ENCODE measurements around the gene RASGRP4. TPM values are rescaled to one million over a fixed set of nuclear protein-coding genes. Genes with fewer than 3 reads are reported as not detected.

The RASGRP4 gene
- polyA plus RNA-seq, 2 of the 4 experiments (the other 2 are of a cell fraction): 0.22 to 0.30 TPM

GRCh38 chr19:38399081-38399480 is 26.9 kb downstream of the RASGRP4 start:
- WGBS (ENCODE audit: missing lambda C conversion rate): 47% methylated on average over 9 of the region's 9 CpGs
- Histone ChIP-seq H3K9me3 (no peaks in the 10 kb centered on the region), H3K27ac (no peak overlapping the region), H3K4me3 (no peak overlapping the region), H3K4me1 (peaks cover 9% of the 10 kb centered on the region), H3K4me2 (no peak overlapping the region)
- ChIA-PET POLR2A (interaction anchor here (0.6 to 1.5 kb wide), 4 partner anchors 9 to 391 kb away, joined by 3 to 8 read pairs (median 6); partner anchors contain the start of genes GGN, PSMD8 and SPRED3), CTCF (interaction anchor here (1.0 to 14.1 kb wide), 8 partner anchors 9 to 532 kb away, joined by 4 to 254 read pairs (median 7); partner anchors contain the start of genes CATSPERG, GGN, MRPS12 and SARS2)
- ATAC-seq (no peak), DNase-seq (ENCODE audit: low read depth in 1 of 2, low spot score in 1 of 2) (no peak), FAIRE-seq (no peak)
- TF ChIP-seq POLR2A (IDR thresholded peaks at IDR 0.05; ENCODE audit: low read length) (no peak), HMGXB4 (CRISPR knock-in tag; IDR thresholded peaks at IDR 0.05; ENCODE audit: borderline replicate concordance) (no peak), CHD4 (IDR thresholded peaks at IDR 0.05; ENCODE audit: borderline replicate concordance) (no peak), NPAS2 (CRISPR knock-in tag; IDR thresholded peaks at IDR 0.05; ENCODE audit: borderline replicate concordance) (no peak), MYC (IDR thresholded peaks at IDR 0.05; ENCODE audit: borderline replicate concordance, low read length) (no peak), MAFK (IDR thresholded peaks at IDR 0.05; ENCODE audit: partially characterized antibody) (no peak), FOSB (CRISPR knock-in tag; IDR thresholded peaks at IDR 0.05) (no peak), EP300 (IDR thresholded peaks at IDR 0.05) (no peak), CBX2 (IDR thresholded peaks at IDR 0.05; ENCODE audit: borderline replicate concordance, low read depth) (no peak), JUN (IDR thresholded peaks at IDR 0.05) (no peak), USF2 (IDR thresholded peaks at IDR 0.05) (no peak), HES2 (IDR thresholded peaks at IDR 0.05) (no peak), FOSL2 (IDR thresholded peaks at IDR 0.05) (no peak), FOSL2 (CRISPR knock-in tag; IDR thresholded peaks at IDR 0.05) (no peak), CBX8 (IDR thresholded peaks at IDR 0.05) (no peak)

GRCh38 chr19:38395381-38396114 is 30.5 kb downstream of the RASGRP4 start:
- Histone ChIP-seq H3K27ac (no peak overlapping the region), H3K9me3 (no peaks in the 10 kb centered on the region), H3K4me1 (peaks cover 20% of the 10 kb centered on the region), H3K4me3 (no peak overlapping the region), H3K4me2 (no peak overlapping the region)
- CTCF ChIA-PET: interaction anchor here (1.1 to 14.1 kb wide), 4 partner anchors 5 to 535 kb away, joined by 3 to 254 read pairs (median 132); partner anchors contain the start of genes FAM98C, GGN, MRPS12 and SARS2
- 94% methylated on average over 84 of the region's 86 CpGs for WGBS (ENCODE audit: missing lambda C conversion rate)
- ATAC-seq: no peak
- no peak for TF ChIP-seq PBX3 (IDR thresholded peaks at IDR 0.05)
- TF ChIP-seq BHLHE40 (IDR thresholded peaks at IDR 0.05; ENCODE audit: low read depth, low read length): no peak
- no peak for TF ChIP-seq PHF8 (IDR thresholded peaks at IDR 0.05; ENCODE audit: borderline replicate concordance, low read depth)
- no peak for TF ChIP-seq KDM5A (IDR thresholded peaks at IDR 0.05)
- no peak for TF ChIP-seq SMC3 (IDR thresholded peaks at IDR 0.05)
- TF ChIP-seq CEBPB (IDR thresholded peaks at IDR 0.05): no peak
- TF ChIP-seq JUNB (IDR thresholded peaks at IDR 0.05): no peak
- TF ChIP-seq CHD2 (IDR thresholded peaks at IDR 0.05; ENCODE audit: low read length, partially characterized antibody): no peak
- TF ChIP-seq POLR2A (IDR thresholded peaks at IDR 0.05; ENCODE audit: low read length): no peak
- no peak for TF ChIP-seq HOXB13 (CRISPR knock-in tag; IDR thresholded peaks at IDR 0.05; ENCODE audit: low read depth)
- TF ChIP-seq ELK1 (IDR thresholded peaks at IDR 0.05; ENCODE audit: low read depth, low read length): no peak
- TF ChIP-seq HOXB5 (CRISPR knock-in tag; IDR thresholded peaks at IDR 0.05): no peak
- TF ChIP-seq HMGXB4 (CRISPR knock-in tag; IDR thresholded peaks at IDR 0.05; ENCODE audit: borderline replicate concordance): no peak
- TF ChIP-seq KDM1A (IDR thresholded peaks at IDR 0.05; ENCODE audit: low read depth): no peak
- TF ChIP-seq CBX8 (IDR thresholded peaks at IDR 0.05): no peak
- no peak for TF ChIP-seq FOSL2 (IDR thresholded peaks at IDR 0.05)
- TF ChIP-seq FOSL2 (CRISPR knock-in tag; IDR thresholded peaks at IDR 0.05): no peak
- no peak for TF ChIP-seq NPAS2 (CRISPR knock-in tag; IDR thresholded peaks at IDR 0.05; ENCODE audit: borderline replicate concordance)
- TF ChIP-seq FOSB (CRISPR knock-in tag; IDR thresholded peaks at IDR 0.05): no peak
- TF ChIP-seq MAFK (IDR thresholded peaks at IDR 0.05; ENCODE audit: partially characterized antibody): no peak
- no peak for FAIRE-seq
- no peak for DNase-seq (ENCODE audit: low read depth in 1 of 2, low spot score in 1 of 2)
- POLR2A ChIA-PET: no interaction called here

Data from A549 (cell line).